HG02798 (cell line): ENCODE measurements around the gene TNFSF8.

Experiments used
- ATAC-seq: cut with Tn5 transposase; IDR thresholded peaks from one replicate; pipeline ENCODE4 v1.9.1; 2021; ENCODE audit warnings: mild to moderate bottlenecking; ENCODE audit not compliant: unreplicated experiment, poor library complexity

The TNFSF8 gene

DNA sequence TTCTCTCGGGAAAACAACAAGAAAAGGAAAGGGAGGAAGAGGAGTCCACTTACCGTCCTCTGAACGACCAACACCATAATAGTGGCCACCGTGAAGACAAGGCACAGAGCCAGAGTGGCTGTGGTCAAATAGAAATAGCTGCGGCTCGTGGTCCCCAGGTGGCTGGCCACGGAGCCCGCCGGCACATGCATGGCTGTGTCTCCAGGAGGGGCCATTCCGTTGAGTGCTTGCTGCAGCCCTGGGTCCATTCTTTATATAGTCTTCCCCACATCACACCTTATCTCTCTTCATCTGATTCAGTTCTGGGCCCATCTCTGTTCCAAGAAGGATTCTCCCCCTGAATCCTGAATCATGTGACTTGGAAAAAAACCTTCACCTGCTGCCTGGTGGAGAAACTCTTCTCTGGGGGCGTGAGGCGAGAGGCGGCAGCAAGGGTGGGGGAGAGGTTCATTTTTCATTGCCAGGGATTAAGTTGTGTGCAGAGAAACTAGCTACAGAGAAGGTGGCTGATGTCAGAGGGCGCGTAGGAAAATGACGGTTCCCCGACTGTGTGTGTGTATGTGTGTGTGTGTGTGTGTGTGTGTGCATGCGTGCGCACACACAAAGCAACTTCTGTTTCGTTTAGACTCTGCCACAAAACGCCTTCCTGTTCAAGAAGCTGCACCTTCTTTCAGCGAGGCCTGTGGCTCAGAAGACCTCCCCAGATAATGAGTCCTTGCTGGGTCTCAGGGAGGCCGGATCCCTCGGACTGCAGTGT is at the start of gene TNFSF8:
TNFSF8 (minus strand) TSS at position 536 of the 757 bp plus-strand sequence; CDS start at position 248, 288 bp downstream.
- ATAC-seq, result peak; percentile 51

- no peak for ATAC-seq
Observed at GRCh38 chr9:114973216-114973615, 42.8 kb upstream of the TNFSF8 start.

GRCh38 chr9:114972510-114973136 is 42.2 kb upstream of the TNFSF8 start:
- ATAC-seq, result no peak

- no peak for ATAC-seq
Observed at GRCh38 chr9:114969269-114969668, 38.9 kb upstream of the TNFSF8 start.

DNA sequence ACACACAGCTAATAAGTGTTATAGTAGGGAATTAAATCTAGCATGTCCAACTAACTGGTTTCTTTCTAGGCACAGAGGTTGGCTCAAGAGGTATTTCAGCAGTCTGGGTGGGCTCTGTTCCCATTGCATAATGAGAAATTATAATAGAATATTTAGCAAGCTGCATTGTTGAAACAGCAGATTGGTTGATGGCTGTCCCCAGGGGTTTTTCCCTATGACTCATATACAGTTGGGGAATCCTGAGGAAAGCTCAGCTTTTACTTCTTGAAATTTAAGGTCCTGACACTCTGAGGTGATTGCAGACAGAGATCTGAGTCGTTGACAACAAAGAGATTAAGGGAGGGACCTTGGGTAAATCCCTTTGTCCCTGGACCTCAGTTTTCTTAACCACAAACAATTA is 38.3 kb upstream of the TNFSF8 start:
- peak; percentile 50 for ATAC-seq

- ATAC-seq, result no peak
Observed at GRCh38 chr9:114965564-114965963, 35.2 kb upstream of the TNFSF8 start.

DNA sequence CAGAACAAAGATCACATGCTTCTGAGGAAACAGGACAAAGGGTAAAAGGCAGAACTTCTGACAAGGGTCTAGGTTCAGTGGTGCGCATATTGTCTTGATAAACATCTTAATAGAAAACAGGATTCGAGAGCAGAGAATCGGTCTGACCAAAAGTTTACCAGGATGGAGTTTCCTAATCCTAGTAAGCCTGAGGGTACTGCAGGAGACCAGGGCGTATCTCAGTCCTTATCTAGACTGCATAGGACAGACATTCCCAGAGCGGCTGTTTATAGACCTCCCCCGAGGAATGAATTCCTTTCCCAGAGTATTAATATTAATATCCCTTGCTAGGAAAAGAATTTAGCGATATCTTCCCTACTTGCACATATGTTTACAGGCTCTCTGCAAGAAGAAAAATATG is 32.4 kb upstream of the TNFSF8 start:
- ATAC-seq, result no peak

DNA sequence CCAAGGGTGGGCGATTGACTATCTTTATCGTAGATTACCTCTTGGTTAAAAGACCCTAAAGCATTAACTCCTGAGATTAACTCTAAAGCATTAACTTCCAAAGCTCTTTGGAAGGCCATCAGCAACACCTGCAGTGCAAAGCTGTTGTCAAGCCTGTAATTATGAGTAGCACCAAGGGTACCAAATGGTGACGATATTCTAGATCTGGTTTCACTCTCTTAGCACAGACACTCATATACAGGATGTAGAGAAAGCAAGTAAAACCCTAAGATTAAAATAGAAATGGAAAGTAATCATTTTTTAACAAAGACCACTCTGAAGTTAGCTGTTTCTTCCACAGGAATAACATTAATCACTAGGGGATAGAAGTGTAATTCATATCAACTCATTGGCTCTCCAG is 29.9 kb upstream of the TNFSF8 start:
- no peak for ATAC-seq

DNA sequence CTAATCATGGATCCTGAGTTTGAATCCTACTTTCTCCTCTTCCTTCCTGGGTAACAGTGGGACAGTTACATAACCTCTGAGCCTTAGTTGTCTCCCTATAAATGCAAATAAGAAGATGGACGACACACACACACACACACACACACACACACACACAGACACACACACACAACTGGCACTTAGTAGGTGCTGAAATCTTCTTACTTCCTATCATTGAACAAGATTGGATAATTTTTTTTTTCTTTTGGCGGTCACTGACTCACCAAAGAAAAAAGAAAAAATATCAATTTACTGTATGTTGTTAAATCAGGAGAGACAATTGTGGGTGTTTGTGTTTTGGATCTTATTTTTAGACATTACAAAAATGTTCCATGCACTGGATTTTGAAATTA is 28.4 kb upstream of the TNFSF8 start:
- no peak for ATAC-seq

DNA sequence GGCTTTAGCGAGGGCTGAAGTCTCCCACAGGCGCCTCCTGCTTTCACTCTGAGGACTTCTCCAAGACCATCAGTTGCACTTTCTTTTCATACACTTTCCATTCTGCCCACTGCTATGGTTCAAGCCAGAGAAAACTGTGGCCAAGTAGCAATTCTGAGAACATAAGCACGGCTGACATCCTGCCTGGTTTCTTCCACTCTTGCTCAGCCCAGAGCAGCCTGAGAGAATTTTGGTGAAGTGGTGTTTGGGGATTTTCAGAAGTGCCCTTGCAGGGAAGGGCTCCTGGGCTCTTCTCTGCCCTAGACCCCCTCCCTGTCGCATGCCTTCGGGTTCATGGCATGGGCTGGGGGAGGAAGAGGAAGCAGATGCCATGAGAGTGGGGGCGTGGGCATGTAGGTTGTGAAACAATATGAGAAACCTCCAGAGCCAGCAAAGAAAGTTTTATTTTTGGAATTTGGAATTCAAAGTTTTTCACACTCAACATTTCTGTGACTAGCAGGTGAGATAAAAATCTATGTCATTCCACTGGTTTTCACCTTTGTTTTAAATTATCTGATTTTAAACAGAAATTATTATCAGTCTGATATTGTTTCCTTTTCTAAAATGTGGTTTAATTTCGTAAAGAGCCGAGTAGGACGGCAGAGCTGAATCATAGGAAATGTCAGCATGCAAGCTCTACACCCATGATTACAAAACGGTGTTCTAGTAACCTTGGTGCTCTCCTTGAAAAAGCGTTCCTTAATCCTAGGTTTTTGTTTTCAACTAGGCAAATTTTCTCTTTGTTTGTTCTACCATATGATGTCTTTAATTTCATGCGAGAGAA is 27.8 kb upstream of the TNFSF8 start:
- no peak for ATAC-seq

DNA sequence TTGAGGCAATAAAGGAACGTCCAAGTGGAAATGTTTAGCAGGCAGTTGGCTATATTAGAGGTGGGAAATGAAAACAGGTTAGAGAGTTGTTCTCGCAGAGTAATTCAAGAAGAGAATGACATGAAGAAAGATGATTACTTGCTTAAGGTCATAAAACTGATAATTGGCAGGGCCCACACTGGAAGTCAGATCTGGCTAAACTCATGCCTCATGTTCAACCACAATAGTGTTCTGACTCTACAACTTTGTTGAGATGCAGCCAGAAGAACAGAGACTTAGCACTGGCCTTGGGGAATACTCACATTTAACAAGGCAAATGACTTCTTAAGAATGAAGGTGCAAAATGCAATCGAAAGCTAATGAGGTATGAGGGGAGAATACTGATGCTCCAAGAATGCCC is 27.2 kb upstream of the TNFSF8 start:
- no peak for ATAC-seq

- no peak for ATAC-seq
Observed at GRCh38 chr9:114954956-114955582, 24.7 kb upstream of the TNFSF8 start.

DNA sequence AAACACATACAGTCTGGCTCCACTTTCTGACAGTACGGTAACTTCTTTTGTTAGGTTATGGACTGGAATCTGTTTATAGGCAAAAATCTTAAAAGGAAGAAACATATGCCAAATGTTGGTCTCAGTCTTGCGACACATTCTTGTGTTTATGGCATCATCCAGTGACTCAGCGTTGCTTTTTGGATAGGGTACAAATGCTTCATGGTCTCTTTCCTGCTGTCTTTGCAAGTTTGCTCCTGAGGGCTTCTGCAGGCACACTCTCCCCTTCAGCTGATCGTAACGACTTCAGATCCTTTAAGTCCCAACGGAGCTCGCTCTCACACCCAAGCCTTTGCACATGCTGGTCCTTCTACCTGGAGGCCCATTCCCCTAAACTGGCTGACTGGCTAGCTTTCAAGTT is 23.6 kb upstream of the TNFSF8 start:
- ATAC-seq, result no peak

GRCh38 chr9:114953046-114953445 is 22.7 kb upstream of the TNFSF8 start:
- no peak for ATAC-seq

DNA sequence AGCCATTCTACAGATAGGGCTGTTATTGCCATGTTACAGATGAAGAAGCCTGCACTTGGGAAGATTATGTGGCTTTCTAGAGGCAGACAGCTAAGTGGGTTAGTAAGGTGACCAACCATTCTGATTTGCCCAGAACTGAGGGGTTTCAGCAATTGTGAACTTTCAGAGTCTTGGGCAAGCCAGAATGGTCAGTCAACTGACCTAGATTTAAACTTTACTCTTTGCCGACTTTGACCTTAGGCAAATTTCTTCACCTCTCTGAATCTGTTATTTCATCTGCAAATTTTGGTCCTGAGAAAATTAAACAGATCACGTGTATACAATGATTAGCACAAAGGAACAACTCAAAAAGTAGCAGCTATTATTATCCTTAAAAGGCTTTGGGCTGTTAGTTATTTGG is 20.4 kb upstream of the TNFSF8 start:
- ATAC-seq, result no peak

DNA sequence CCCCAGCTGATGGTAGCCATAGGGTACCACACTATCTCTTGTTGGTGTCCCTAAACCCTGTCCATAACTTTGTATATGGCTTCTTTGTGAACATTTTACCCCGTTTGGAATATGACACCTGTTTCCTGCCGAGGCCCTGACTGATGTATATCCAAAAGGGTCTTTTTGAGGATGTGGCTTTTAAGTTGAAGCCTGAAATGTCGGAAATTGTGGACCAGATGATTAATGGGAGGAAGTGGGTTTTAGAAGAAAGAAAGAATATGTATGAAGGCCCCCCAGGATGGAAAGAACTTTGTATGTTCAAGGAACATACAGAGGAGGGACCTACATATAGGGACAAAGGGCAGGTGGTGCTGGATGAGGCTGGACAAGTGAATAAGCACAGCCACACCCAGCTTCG is 16.7 kb upstream of the TNFSF8 start:
- ATAC-seq, result no peak

- no peak for ATAC-seq
Observed at GRCh38 chr9:114945616-114946412, 15.4 kb upstream of the TNFSF8 start.

- no peak for ATAC-seq
Observed at GRCh38 chr9:114941376-114941775, 11.0 kb upstream of the TNFSF8 start.

DNA sequence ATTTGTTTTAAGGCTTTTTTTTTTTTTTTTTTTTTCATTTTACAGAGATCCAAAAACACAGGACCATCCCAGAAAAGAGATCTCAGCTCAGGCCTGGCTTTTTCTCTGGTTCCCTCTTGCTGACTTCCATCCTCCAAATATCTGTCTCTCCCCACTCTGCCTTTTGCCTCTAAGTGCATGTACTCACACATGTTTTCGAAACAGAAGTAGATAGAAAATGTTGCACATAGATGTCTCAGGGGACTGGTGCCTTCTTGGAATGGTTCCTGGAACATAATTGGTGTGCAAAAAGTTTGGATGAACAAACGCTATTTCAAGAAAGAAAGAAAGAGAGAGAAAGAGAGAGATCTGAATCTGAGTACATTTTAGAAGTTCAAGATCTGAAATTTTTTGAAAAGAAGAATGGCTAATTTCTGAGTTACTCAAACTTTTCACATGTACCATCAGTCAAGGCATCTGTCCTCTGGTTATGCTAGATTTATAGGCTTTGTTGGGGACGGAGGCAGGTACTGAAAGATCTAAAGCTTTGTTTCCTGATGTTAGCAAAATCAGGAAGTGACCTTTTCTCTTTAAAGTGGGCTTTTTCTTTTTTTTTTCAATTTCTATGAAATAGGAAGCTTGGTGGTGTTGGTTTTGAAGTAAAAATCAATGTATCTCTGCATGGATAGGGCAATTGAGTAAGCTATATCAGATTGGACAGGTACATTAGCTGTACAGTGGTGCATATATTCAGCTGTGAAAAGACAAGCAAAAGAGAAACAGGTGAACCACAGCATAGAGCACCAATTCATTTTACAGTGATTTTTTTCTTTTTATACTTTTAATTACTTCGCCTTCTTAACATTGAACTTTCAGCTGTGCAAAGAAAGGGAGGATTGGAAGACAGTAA is 8.5 kb upstream of the TNFSF8 start:
- ATAC-seq, result no peak
